Measurements from ENCODE around the gene CDKL1.
"Not testable (repeated sequence)": the region's sequence is repeated elsewhere in the genome, so short reads cannot be mapped to it uniquely, and the experiment has no call there.

CDKL1 gene

DNA sequence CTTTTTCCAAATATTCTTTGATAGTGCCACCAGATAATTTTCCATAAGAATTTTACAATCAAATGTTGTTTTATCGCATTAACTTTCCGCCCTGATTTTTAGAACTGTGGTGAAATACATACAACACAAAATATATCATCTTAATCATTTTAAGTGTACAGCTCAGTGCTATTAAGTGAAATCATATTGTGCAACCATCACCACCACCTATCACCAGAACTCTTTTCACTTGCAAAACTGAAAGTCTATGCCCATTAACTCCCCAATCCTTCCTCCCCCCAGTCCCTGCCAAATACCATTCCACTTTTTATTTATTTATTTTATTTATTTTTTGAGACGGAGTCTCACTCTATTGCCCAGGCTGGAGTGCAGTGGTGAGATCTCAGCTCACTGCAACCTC lies 36.6 kb downstream of the CDKL1 start:
- Histone ChIP-seq H3K4me2 (ENCODE audit: low read length) (no peak overlapping the region), H3K4me3 (ENCODE audit: low read length) (no peak overlapping the region), H3K9me3 (ENCODE audit: insufficient read depth, low read length) (no peaks in the 10 kb centered on the region), H3K27me3 (ENCODE audit: low read depth, low read length) (no peaks in the 10 kb centered on the region), H4K20me1 (ENCODE audit: insufficient read depth, low read length) (no peaks in the 10 kb centered on the region), H3K36me3 (replicated peaks; ENCODE audit: low read depth, low read length) (no peaks in the 10 kb centered on the region), H3K27ac (ENCODE audit: low read length) (no peak overlapping the region), H3K79me2 (ENCODE audit: low read length) (no peaks in the 10 kb centered on the region), H2AFZ (ENCODE audit: low read depth, low read length) (no peak overlapping the region), H3K9ac (ENCODE audit: low read length) (no peak overlapping the region), H3K4me1 (ENCODE audit: low read length) (peaks cover 21% of the 10 kb centered on the region)
- TF ChIP-seq, protein P1, sequence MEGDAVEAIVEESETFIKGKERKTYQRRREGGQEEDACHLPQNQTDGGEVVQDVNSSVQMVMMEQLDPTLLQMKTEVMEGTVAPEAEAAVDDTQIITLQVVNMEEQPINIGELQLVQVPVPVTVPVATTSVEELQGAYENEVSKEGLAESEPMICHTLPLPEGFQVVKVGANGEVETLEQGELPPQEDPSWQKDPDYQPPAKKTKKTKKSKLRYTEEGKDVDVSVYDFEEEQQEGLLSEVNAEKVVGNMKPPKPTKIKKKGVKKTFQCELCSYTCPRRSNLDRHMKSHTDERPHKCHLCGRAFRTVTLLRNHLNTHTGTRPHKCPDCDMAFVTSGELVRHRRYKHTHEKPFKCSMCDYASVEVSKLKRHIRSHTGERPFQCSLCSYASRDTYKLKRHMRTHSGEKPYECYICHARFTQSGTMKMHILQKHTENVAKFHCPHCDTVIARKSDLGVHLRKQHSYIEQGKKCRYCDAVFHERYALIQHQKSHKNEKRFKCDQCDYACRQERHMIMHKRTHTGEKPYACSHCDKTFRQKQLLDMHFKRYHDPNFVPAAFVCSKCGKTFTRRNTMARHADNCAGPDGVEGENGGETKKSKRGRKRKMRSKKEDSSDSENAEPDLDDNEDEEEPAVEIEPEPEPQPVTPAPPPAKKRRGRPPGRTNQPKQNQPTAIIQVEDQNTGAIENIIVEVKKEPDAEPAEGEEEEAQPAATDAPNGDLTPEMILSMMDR (IDR thresholded peaks at IDR 0.05; ENCODE audit: low read depth, low read length), result no peak
- TF ChIP-seq EZH2phosphoT487 (IDR thresholded peaks at IDR 0.05; ENCODE audit: low read depth), result no peak

GRCh38 chr14:50359631-50360030 lies 37.0 kb downstream of the CDKL1 start:
- Histone ChIP-seq H3K36me3 (replicated peaks; ENCODE audit: low read depth, low read length) (no peaks in the 10 kb centered on the region), H3K79me2 (ENCODE audit: low read length) (no peaks in the 10 kb centered on the region), H3K27ac (ENCODE audit: low read length) (no peak overlapping the region), H3K4me2 (ENCODE audit: low read length) (no peak overlapping the region), H2AFZ (ENCODE audit: low read depth, low read length) (no peak overlapping the region), H3K4me3 (ENCODE audit: low read length) (no peak overlapping the region), H3K27me3 (ENCODE audit: low read depth, low read length) (no peaks in the 10 kb centered on the region), H4K20me1 (ENCODE audit: insufficient read depth, low read length) (no peaks in the 10 kb centered on the region), H3K9me3 (ENCODE audit: insufficient read depth, low read length) (no peaks in the 10 kb centered on the region), H3K4me1 (ENCODE audit: low read length) (peaks cover 17% of the 10 kb centered on the region), H3K9ac (ENCODE audit: low read length) (no peak overlapping the region)
- TF ChIP-seq, protein P1 (IDR thresholded peaks at IDR 0.05; ENCODE audit: low read depth, low read length), result no peak
- no peak for TF ChIP-seq EZH2phosphoT487 (IDR thresholded peaks at IDR 0.05; ENCODE audit: low read depth)

- Histone ChIP-seq H3K9ac (ENCODE audit: low read length) (no peak overlapping the region), H3K79me2 (ENCODE audit: low read length) (no peaks in the 10 kb centered on the region), H3K4me2 (ENCODE audit: low read length) (no peak overlapping the region), H3K4me1 (ENCODE audit: low read length) (no peaks in the 10 kb centered on the region; the same call in 1 of the 2 replicates), H4K20me1 (ENCODE audit: insufficient read depth, low read length) (no peaks in the 10 kb centered on the region), H3K27ac (ENCODE audit: low read length) (no peak overlapping the region), H3K36me3 (replicated peaks; ENCODE audit: low read depth, low read length) (no peaks in the 10 kb centered on the region), H3K27me3 (ENCODE audit: low read depth, low read length) (no peaks in the 10 kb centered on the region), H2AFZ (ENCODE audit: low read depth, low read length) (no peak overlapping the region), H3K9me3 (ENCODE audit: insufficient read depth, low read length) (no peaks in the 10 kb centered on the region), H3K4me3 (ENCODE audit: low read length) (no peak overlapping the region)
- TF ChIP-seq EZH2phosphoT487 (IDR thresholded peaks at IDR 0.05; ENCODE audit: low read depth), result no peak
- TF ChIP-seq, protein P1 (IDR thresholded peaks at IDR 0.05; ENCODE audit: low read depth, low read length), result no peak
These were observed 38.8 kb downstream of the CDKL1 start for GRCh38 chr14:50357753-50358395.

DNA sequence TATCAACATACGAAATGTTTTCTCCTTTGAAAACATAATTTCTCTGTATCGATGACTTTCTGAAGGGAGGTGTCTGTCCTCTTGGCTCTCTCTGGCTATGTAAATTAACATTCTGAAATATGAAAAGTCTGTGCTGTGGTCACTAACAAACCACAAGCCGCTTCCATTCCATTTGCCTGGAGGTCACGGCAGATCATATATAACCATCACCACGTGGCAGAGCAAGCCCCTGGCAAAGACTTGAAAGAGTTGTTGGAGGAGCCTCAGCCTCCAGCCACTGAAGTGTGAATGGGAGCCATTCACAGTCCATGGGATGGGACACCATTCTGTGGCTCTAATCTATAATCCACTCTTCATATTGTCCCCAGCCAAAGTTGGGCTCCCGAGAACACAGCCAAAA lies 39.6 kb downstream of the CDKL1 start:
- Histone ChIP-seq H2AFZ (ENCODE audit: low read depth, low read length) (no peak overlapping the region), H3K9ac (ENCODE audit: low read length) (no peak overlapping the region), H3K27ac (ENCODE audit: low read length) (no peak overlapping the region), H3K36me3 (replicated peaks; ENCODE audit: low read depth, low read length) (no peaks in the 10 kb centered on the region), H3K27me3 (ENCODE audit: low read depth, low read length) (no peaks in the 10 kb centered on the region), H3K79me2 (ENCODE audit: low read length) (no peaks in the 10 kb centered on the region), H4K20me1 (ENCODE audit: insufficient read depth, low read length) (no peaks in the 10 kb centered on the region), H3K9me3 (ENCODE audit: insufficient read depth, low read length) (no peaks in the 10 kb centered on the region), H3K4me2 (ENCODE audit: low read length) (no peak overlapping the region), H3K4me1 (ENCODE audit: low read length) (no peaks in the 10 kb centered on the region), H3K4me3 (ENCODE audit: low read length) (no peak overlapping the region)
- TF ChIP-seq EZH2phosphoT487 (IDR thresholded peaks at IDR 0.05; ENCODE audit: low read depth), result no peak
- TF ChIP-seq, protein P1 (IDR thresholded peaks at IDR 0.05; ENCODE audit: low read depth, low read length), result no peak

DNA sequence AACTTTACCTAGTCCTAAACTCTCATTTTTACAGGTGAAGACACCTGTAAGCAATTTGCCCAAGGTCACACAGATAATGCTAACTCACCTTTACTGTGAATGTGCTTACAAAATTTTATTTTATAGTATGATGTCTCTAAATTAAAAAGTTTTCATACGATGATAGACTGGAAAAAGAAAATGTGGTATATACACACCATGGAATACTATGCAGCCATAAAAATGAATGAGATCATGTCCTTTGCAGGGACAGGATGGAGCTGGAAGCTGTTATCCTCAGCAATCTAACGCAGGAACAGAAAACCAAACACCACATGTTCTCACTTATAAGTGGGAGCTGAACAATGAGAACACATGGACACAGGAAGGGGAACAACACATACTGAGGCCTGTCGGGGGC lies 40.4 kb downstream of the CDKL1 start:
- H3K79me2 ChIP-seq (ENCODE audit: low read length); H3K9me3 ChIP-seq (ENCODE audit: insufficient read depth, low read length); H3K36me3 ChIP-seq (replicated peaks; ENCODE audit: low read depth, low read length); H3K9ac ChIP-seq (ENCODE audit: low read length); H2AFZ ChIP-seq (ENCODE audit: low read depth, low read length); H3K4me2 ChIP-seq (ENCODE audit: low read length); H4K20me1 ChIP-seq (ENCODE audit: insufficient read depth, low read length); H3K27ac ChIP-seq (ENCODE audit: low read length); H3K4me3 ChIP-seq (ENCODE audit: low read length); H3K27me3 ChIP-seq (ENCODE audit: low read depth, low read length); H3K4me1 ChIP-seq (ENCODE audit: low read length): not testable (repeated sequence)
